CD4-positive, alpha-beta T cell treated with Interleukin-21 for 1 hour (primary cell): ENCODE data around the gene NFATC1.
"Not testable (repeated sequence)": the region's sequence is repeated elsewhere in the genome, so short reads cannot be mapped to it uniquely, and the experiment has no call there.

Experiments
- DNase-seq: peaks from one replicate; pipeline ENCODE4 v3.0.0-alpha.2; 2020

The NFATC1 gene

GRCh38 chr18:79479116-79479760 lies 83.5 kb downstream of the NFATC1 start:
- no peak for DNase-seq

DNA sequence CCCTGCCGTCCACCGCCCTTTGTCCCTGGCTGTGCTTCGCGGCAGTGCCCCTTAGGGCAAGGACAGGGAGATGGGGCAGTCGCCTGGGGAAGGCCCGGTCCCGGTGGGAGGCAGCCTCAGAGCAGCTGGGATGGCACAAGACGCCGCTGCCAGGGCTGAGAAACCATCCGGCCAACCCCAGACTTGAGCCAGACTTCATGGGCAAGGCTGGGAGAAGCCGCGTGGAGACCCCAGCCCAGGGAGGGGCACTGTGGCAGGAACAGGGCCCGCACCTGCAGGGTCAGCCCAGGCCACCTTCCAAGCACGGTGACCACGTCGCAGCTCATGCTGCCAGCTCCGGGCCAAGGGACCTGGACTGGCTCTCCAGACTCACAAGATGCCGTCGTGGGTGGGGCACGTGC lies 84.0 kb downstream of the NFATC1 start:
- no peak for DNase-seq

DNA sequence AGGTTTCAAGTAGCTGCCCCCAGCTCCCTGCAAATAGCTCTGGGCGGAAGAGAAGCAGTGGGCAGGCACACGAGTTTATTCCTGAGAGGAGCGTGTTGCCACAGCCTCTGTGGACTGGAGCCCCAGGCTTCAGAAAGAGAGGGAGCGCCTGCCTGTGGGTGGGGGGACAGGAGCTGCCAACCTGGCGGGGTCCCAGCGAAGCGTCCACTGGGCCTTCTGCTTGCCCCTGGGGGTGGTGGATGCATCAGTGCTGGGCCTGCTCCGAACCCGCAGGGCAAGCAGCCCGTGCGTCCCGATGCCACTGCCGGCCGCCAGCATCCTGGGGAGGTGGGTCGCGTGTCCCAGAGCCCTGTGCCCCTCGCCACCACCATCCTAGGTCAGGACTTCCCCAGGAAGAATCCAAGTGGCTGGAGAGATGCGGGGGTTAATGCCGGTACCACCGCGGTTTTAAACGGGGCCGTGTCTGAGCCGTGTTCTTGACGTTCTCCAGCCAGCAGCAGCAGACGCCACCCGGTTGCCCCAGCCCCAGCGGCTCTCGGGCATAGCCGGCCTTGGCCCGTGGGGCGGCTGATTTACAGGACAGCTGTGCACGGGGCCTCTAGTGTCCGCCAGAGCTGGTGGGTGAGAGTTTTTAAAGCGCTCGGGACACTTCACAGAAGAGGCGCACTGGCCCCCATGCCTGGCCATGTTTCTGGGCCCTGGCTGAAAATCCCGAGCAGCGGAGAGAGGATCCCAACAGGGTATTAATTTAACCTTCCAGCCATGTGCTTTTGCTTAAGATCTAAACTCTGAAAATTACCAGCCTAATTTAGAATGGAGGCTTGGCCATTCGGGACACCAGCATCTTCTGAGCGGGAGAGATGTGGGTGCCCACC lies 84.7 kb downstream of the NFATC1 start:
- DNase-seq = no peak

DNA sequence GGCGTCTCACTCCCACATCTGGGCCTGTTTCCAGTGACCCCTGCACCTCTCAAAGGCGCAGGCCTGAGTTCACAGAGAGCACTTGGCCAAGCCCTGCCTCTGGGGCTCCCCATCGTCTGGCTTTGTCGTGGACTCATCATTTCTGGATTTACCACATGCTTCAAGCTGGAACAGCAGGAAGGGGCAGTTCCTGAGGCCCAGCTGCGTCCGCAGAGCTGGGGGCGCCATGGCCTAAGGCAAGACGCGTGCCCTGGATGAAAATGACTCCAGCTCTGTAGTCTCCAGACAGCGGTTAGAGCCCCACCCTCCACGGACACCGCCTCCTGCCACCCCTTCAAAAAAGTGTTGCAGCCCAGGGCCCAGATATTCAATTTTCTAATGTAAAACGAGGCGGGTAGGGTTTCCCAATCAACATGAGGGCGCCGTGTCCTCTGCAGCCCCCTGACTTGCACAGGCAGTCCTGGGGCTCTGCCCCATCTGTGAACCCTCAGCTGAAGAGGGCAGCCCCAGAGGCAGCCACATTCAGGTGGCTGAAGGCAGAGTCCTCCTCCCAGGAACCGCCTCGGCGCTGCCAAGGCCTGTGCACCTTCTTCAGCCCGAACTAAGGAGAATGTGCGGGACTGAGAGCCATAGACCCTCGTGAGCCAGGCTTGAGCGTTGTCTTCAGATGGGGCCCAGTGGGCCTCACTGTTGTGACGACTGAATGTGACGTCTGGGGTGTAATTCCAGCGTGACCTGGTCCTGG lies 85.5 kb downstream of the NFATC1 start:
- no peak for DNase-seq

DNA sequence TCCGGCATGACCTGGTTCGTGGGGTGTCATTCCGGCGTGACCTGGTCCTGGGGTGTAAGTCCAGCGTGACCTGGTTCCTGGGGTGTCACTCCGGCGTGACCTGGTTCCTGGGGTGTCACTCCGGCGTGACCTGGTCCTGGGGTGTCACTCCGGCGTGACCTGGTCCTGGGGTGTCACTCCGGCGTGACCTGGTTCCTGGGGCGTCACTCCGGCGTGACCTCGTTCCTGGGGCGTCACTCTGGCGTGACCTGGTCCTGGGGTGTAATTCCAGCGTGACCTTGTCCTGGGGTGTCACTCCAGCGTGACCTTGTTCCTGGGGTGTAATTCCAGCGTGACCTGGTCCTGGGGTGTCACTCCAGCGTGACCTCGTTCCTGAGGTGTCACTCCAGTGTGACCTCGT lies 87.7 kb downstream of the NFATC1 start:
- DNase-seq = not testable (repeated sequence)

GRCh38 chr18:79483971-79484491 lies 88.3 kb downstream of the NFATC1 start:
- no peak for DNase-seq

- DNase-seq = no peak
Observed at GRCh38 chr18:79484661-79485621, 89.2 kb downstream of the NFATC1 start.

DNA sequence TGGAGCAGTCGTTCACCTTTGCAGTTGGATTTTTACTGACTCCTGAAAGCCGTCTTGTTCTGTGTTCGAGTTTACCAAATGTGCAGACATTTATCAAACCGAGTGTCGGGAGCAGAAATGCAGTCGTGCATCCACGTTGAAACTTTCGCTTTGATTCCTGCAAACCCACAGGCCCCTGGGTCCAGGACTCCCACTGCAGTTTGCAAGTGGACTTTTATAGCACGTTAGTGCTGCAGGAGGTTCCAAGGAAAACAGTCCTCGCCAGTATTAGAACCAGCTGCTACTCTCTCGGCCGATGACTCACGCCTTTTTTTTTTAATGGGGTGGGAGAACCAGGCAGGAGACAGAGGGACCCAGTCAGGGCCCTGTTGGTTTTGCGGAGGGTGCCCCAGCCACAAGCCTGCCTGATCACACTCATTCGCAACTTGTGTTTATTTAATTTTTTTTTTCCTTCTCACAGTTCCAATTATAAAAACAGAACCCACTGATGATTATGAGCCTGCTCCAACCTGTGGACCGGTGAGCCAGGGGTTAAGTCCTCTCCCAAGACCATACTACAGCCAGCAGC lies 90.1 kb downstream of the NFATC1 start:
- DNase-seq = no peak

DNA sequence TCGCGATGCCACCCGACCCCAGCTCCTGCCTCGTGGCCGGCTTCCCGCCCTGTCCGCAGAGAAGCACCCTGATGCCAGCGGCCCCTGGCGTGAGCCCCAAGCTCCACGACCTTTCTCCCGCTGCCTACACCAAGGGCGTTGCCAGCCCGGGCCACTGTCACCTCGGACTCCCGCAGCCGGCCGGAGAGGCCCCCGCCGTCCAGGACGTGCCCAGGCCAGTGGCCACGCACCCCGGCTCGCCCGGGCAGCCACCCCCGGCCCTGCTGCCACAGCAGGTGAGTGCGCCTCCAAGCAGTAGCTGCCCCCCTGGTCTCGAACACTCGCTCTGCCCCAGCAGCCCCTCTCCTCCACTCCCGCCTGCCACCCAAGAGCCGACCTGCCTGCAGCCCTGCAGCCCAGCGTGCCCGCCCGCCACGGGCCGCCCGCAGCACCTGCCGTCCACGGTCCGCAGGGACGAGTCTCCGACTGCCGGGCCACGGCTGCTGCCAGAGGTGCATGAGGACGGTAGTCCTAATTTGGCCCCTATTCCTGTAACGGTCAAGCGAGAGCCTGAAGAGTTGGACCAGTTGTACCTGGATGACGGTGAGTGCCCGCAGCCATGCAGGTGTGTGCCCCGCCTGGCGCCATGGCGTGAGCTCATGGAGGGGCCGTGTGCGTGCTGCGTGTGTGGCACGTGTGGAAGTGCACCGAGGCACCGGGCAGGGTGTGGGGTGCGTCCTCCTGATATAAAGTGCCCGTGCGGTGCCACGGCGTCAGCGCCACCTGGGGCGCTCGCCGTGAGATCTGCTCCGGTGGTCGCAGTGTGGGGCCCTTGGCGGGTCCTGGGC lies 90.8 kb downstream of the NFATC1 start:
- DNase-seq = no peak

GRCh38 chr18:79487183-79487800 lies 91.6 kb downstream of the NFATC1 start:
- no peak for DNase-seq

GRCh38 chr18:79487801-79488201 lies 92.1 kb downstream of the NFATC1 start:
- no peak for DNase-seq

DNA sequence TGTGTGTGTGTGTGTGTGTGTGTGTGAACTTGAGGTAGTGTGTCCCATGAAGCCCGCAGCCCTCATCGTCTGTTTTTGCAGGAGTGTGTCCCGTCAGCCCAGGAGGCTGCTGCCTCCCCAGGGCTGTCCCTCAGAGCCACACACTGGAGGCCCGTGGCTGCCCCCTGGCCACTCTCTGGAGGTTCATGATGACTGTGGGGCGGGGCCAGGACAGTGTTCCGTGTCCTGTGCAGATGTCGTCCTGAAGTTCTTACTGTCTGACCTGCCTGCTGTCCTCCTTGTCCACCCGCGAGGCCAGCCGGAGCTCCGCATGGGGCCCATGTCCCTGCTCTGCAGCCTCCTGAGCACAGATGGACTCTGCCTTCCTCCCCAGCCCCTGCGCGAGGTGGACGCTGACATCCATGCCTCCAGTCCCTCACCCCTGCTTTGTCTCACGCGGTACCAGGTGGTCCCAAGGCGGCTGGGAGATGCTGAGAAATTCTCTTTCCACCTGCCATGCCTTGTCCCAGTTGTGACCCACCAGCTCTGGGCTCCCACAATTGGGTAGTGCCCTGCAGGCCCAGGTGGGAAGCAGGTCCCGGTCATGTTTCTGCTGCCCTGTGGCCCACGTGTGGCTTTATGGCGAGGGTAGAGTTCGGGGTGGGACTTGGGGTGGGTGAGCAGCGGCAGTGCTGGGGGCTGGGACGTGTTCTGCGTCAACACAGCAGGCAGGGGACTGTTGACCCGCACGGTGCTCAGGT lies 92.8 kb downstream of the NFATC1 start:
- no peak for DNase-seq

GRCh38 chr18:79489051-79489898 lies 93.5 kb downstream of the NFATC1 start:
- DNase-seq = no peak

DNA sequence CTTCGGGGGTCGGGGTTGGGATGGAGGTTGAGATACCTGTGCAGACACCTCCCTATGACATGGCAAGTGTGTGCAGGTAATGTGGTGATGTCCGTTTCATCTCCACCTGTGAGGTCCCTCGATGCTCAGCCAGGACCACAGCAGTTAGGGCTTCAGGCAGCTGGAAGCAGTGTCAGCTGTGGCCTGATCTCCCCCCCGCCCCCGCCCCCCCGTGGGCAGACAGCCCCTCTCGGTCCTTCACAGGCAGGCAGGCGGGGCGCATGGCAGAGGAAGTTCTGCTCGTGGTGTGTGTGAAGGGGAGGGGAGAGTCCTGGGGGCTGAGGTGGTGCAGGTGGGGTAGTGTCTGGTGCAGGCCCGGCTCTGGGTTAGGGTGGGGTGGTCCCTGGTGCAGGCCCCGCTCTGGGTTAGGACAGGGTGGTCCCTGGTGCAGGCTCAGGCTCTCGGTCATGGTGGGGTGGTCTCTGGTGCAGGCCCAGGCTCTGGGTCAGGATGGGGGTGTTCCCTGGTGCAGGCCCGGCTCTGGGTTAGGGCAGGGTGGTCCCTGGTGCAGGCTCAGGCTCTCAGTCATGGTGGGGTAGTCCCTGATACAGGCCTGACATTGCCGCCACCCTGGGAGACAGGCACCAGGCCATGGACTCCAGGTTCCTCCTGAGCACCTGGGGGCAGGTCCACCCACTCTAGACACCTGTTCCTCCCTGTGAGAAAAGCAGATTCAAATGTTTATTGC lies 94.3 kb downstream of the NFATC1 start:
- no peak for DNase-seq

GRCh38 chr18:79490626-79491041 lies 94.9 kb downstream of the NFATC1 start:
- no peak for DNase-seq

GRCh38 chr18:79491081-79491551 lies 95.4 kb downstream of the NFATC1 start:
- DNase-seq = no peak

DNA sequence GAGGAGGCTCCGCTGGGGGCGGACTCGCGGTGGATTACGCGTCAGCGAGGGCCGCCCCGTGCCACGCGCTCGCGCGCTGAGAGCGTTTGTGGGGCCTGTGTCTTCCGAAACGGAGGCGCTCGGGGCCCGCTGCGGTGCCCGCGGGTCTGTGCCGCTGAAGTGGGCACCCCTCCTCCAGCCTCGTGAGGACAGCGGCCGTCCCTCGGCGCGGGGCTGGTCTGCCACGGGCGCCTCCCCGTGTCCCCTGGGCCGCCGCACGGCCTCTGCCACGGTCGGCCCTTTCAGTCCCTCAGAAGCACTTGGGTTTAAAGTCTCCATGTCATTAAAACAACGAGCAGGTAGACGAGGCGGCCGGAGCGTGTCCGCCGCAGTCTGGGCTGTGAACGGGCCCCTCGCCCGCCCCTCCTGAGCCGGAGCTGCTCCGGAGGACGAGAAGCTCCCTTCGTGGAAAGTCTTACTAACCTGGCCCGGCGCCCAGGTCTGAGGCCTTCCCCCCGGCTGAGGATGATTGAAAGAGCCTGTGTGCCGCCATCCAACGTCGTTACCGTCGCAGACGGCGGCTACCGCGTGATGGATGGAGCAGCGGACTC lies 97.6 kb downstream of the NFATC1 start:
- no peak for DNase-seq
